NCI-H1930 (cell line): Measurements from ENCODE around the gene GRIN2A.
A peak's percentile ranks its signal among the peaks of the same experiment; 100 is the strongest.

Source experiments
- DNase-seq, 2 experiments: peaks; one replicate each; lab custom pipeline; 2025; lab: John Stamatoyannopoulos, UW

GRIN2A gene

DNA sequence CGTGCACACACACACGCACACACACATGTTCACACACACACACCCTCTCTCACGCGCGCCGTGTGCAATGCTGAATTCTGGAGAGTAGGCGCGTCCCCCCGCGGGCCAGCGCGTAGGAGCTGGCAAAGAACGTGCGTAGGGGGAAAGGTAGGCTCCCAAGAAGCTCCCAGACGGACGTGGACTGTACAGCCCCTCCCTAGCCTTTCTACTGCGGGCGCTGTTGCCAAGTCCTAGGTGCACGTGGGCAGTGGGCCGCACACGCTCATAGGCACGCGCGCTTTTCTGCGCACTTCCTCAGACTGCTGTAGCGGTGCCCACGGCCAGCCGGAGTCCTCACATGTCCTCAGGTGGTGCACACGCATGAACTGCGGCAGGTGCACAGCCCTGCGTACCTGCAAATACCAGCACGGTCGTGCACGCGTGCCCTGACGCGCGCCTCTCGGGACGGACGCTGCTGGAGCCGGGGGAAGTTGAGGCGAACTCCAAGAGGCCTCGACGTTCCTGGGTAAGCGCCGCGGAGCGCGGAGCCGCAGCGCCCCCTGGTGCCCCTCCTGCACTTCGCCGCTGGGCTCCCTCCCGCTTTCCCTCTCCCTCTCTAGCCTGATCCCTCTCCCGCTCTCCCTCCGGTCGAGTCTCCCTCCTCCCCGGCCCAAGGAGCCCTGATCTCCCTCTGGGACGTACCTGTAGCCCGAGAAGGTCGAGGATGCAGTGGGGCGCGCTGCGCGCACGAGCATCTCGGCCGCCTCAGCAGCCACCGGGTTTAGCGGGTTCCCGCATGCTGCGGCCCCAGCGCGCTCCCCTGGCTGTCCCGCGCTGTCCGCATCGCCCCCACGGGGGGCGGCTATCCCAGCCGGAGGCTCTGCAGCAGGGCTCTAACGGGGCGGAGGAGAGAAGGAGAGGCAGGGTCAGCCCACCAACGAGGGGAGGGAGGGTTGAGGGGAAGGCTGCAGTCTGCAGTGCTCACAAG, 749 bp downstream of the GRIN2A start:
- peak in 1 of 2 experiments; percentile 49 for DNase-seq

DNA sequence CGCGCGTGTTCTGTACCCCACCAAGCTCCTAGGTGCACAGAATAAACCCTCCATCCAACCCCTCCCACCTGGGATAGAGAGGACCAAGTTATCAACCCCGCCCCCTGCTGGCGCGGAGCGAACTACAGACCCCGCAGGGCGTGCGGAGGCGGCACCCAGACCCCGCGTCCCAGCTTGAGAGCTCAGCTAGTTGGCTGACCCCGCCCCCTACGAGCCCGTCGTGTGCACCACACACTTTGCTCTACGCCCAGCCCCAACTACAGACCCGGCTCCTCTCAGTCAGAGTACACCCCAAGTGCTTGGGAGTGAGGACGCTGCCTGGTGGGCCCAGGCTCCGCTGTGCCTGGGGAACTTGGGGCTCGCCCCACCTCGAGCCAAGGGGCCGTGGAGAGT, 1.5 kb downstream of the GRIN2A start:
- DNase-seq: peak in 1 of 2 experiments; percentile 47

DNA sequence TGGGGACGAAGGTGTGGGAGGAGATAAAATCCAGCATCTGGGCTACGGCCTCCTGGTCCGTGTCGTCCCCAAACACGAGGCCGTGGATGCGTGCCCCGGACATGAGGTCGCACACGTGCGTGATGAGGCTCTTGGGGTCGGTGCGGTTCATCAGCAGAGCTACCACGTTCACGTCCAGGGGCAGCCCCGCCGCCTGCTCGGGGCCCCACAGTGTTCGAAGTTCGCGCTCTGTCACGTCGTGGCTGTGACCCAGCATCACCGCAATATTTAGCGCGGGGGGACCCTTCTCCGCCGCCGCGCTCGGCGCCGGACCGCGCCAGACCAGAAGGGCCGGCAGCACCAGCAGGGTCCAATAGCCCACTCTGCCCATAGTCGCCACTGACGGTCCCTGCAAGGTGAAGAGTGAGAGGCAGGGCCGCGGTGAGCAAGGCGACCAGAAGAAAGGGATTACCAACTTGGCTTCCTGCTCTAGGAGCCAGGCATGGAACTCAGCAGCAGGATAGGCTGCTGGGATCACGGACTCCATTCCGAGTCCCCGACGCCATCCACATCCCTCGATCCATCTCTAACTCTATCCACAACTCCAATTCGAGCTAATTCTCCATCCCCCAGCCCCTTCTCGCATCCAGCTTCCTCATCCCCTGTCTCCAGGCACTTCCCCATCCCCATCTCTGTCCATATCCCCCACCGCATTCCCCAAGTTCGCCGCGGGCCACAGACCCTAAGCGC, 2.0 kb downstream of the GRIN2A start:
- DNase-seq: no peak

DNA sequence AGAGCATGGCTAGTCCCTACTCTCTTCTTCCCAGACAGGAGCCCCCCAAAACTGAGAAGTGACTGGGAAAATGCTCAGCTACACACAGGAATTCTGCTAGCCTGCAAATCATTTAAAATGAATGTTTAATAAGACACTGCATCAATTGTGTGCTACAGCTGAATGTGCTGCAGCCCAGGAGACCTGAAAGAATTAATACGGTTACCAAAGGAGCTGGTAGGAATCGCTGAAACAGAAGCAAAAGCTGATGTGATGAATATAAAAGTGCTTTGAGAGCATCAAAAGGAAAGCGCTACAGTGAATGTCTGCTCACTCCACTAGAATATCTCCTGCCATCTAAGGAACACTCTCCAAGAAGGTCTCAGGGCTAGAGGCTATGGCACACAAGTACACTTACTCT, 3.7 kb downstream of the GRIN2A start:
- DNase-seq: no peak

DNA sequence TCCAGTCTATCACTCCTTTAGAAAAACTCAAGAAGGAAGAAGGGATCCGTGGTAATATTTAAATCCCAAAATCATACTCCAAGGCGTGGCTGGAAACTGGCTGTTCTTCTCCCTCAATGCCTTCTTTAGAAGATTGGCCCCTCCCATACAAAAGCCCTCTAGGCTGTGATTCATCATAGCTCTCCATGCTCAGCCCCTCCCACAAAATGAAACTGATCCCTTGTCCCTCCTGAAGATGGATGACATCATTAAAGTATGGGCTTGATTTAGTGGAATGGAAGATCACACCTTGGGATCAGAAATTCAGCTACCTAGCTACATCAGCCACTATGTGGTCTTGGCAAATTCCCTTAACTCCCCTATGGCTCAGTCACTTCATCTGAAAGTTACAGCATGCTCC, 4.1 kb downstream of the GRIN2A start:
- no peak for DNase-seq

DNA sequence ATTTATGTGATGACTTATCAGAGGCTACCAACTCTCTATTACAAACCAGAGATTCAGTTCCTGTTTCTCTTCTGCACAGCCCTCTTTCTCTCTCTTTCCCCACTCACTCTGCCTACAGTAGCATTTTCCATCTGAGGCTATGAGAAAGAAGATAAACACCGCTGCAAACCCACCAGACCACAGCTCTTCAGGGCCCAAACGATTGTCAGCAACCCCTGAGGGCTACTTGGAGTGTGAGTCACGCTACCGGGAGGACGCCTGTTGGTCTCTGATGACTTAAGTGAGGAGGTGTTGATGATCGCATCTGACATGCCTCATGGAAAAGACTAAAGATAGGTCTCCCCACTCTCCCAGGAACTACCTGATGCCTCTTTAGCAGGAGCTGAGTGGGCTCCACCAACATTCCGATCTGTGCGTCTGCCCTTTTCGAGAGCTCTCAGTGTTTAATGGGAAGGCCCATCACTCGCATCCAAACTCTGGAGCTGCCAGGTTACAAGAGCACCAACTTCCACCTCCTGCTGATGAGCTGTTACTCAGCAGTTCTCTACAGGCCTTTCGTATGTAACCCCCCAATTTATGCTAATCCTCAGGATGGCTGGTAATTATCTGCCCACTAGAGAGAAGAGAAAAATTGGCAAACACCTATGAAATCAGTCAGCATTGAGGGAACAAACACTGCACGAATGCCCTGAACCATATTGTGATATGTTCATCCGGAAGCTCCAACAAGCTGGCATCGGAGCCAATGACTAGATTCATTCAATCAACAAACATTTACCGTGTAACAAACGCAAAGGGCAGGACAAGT, 9.2 kb downstream of the GRIN2A start:
- no peak for DNase-seq

DNA sequence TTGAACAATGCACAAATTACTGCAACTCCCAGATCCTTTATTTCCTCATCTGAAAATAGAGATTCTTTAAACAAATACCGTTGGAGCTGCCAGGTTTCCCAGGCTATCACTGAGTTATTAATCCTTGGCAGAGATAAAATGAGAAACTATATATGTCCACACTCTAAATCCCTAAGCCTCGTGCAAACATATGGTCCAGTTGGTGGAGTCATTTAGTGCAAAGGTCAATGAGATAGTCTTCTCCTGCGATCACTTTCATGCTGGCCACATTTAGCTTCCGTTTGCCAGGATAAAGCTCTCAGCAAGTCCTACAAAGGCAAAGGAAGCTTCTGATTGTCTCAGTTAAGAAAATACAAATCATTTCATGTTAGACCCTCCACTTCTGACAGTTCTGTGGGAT, 11.0 kb downstream of the GRIN2A start:
- DNase-seq: no peak

DNA sequence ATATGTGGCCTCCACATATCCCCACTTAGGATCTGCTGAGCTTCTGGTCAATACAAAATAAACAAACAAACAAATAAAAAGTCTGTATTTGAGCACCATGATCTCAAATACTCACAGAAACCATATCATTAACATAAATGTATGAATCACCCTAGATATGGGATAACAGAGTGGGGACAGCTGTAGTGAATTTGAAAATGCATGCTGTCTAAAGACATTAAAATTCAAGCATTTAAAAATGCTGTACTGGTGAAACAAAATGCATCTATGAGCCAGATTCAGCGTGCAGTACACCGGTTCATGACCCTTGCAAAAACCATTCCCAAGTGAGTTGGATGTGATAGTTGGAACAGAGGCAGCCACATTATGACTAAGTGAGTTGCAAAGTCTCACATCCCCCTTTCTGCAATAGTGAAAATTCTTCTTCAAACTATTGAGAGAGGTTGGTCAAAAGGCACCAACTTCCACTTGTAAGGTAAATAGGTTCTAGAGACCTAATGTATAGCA, 12.3 kb downstream of the GRIN2A start:
- DNase-seq: no peak

DNA sequence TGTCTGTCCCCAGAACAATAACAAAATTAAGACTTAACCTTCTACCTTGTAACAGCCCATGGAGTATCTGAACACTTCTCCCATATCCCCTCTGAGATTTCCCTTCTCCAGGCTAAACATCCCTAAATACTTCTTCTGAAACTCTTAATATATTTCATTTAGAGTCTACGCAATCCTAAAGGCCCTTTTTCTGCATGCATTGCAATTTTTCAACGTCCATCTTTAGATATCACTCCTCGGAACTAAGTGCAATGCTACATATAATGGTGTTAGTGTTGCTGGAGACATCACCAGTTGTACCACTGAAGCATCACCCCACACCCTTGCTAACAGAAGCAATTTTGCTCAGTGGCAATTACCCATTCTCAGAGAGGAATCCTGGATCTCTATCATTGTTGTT, 13.2 kb downstream of the GRIN2A start:
- no peak for DNase-seq

DNA sequence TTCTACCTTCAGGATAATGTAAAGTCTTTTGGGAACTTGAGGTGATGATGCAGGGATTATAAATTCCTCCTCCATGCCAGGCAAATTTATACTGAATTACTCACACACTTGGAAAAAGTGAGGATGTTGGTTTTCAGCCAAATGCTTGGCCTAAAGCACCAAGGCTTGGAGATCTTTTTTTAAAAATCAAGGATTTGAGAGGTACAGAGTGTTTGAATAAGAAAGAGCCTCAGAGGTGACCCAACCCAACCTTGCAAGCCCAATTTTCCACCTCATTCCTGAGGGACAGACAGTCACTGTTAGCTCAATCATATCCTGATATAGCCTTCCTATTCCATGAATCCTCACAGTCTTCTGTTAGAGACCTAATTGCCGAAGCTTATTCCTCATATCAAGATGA, 14.0 kb downstream of the GRIN2A start:
- no peak for DNase-seq

DNA sequence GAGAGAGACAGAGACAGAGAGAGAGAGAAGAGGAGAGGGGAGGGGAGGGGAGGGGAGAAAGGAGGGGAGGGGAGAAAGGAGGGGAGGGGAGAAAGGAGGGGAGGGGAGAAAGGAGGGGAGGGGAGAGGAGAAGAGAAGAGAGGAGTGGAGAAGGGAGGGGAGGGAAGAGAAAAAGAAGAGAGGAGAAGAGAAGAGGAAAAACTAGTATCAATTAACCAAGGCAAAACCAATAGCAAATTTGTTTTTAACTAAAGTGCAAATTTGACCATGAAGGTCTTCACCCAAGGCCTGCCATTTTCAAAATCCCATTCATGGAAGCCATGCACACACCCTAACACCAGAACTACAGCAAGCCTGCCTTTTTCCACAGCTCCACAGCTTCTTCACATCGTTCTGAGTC, 16.6 kb downstream of the GRIN2A start:
- no peak for DNase-seq

DNA sequence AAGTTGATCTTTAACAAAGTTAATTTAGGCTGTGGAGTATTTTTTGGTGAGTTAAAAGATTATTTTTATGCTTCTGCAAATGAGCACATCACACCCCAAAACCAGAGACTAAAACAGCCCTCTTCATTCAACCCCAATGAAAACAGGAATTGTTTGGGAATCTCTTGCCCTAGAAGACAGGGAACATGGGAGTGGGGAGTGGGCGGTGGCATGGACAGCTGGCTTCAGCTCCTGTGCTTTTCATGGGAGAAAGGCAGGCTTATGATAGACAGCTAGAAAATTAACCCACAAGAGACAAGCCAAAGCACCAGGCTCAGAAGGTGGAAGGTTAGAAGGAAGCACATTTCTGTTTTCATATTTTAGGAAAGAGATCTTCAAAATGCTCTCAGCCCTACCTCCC, 19.2 kb downstream of the GRIN2A start:
- DNase-seq: no peak

DNA sequence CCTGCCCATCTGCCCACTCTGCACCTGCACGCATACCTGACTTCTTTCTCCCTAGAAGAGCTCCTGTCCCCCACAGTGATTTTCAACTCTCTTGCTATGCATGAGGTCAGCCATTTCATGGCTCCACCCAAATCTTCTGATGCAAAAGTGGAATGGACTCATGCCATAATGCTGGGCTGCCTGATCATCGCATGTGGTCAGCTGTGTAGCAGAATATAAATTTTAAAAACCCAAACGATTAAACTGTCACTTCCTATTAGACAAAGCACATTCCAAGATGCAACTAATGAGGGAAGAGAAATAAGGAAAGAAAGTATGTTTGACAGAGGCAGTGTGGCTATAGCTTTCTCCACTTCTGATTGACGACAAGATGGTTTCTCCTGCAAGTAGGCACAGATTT, 26.1 kb downstream of the GRIN2A start:
- no peak for DNase-seq

DNA sequence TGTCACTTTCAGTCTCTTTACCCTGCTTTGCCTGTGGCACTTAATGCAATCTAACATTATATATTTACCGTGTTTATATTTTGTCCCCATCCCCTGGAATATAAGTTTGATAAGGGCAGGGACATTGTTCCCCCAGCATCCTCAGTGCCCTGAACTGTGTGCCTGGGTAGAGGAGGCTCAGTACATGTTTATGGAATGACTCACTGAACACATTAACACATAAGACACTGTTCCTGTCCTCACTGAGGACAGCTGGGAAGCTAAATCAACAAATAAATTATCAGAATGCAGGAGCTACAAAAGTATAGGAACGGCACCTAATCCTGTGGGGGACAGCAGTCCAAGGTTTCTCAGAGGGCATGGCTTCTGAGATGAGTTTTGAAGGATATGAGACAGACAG, 27.8 kb downstream of the GRIN2A start:
- DNase-seq: no peak

DNA sequence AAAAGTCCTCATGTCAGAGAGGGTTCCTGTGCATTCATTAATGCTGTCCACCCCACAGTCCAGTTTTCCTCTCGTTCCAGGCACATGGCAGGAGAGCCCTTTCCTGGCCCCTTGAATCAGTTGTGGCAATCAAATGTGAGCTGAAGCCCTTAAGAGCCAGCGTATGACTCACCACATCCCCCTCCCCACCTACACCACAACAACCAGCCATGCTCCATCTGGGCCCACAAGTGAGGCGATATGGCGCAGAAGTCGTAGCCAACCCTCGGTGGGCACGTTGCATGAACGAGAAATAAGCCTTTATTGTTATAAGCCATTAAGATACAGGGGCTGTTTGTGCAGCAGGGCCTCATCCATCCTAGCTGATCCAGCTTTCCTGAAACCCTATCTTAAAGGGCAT, 28.2 kb downstream of the GRIN2A start:
- no peak for DNase-seq

DNA sequence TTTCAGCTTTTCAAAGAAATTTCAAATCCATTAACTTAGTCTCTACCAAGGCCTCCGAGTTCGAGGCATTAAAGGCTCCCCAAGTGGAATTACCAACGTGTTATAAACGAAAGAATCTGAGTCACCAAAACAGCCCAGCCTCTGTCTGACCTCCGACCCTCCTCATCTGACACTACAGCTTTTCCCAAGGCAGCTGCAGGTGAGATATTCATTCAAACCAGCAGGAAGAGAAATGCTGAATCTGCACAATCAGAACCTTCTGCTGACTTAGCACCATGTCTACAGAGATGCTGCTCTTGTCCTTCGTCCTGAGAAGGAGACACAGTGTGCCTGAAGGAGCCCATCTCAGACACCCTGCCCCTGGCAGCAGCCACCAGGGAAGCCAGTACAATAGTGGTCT, 30.5 kb downstream of the GRIN2A start:
- no peak for DNase-seq

DNA sequence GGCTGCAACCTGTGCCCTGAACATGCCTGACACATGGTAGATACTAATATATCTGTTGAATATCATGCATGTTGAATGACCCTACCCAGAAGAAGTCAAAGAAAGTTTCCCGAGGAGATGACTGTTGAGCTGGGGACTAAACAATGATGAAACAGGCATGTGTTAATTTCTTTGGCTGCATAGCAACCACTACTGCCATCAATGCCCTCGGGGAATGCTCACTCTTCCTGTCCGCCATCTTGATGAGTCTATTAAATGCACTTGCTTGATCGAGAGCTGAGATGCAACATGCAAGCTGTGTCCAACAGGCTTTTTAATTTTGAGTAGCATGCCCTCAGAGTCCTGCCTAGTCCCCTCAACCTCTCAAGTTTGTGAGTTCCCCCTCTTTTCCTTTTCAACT, 31.3 kb downstream of the GRIN2A start:
- DNase-seq: no peak

DNA sequence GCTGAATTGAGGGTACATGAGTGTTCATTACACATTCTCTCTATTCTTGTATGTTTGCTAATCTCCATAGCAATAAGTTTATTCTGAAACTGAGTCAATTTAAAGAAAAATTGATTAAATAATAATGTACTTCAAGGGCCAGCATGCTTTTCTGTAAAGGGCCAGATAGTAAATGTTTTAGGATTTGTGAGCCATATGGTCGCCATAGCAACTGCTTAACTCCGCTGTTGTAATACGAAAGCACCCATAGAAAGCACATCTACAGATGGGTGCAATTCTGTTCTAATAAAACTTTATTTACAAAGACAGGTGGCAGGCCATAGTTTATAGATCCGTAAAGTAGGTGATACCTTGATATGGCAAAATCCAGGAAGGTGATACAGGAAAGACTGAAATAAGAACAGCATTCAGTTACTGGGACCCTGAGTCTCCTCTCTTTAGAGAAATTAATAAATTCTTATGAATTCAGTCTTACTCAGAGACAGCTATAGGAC, 36.6 kb downstream of the GRIN2A start:
- DNase-seq: no peak

DNA sequence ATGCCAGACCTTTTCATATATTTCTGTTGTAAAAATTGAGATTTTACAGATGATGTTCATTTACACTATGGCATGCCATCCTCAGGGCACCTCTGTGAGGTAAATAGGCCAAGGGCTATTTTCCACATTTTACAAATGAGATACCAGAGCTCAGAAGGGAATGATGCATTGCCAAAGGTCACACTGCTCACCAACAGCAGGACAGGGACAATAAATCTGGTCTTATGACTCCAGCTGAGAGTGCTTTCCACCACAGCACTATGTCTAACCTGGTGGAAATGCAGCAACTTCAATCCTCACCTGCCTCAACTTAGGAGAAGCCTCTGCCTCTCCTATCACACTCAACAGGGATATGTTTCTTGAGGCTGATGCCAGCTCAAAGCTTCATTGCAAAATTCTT, 40.6 kb downstream of the GRIN2A start:
- no peak for DNase-seq

DNA sequence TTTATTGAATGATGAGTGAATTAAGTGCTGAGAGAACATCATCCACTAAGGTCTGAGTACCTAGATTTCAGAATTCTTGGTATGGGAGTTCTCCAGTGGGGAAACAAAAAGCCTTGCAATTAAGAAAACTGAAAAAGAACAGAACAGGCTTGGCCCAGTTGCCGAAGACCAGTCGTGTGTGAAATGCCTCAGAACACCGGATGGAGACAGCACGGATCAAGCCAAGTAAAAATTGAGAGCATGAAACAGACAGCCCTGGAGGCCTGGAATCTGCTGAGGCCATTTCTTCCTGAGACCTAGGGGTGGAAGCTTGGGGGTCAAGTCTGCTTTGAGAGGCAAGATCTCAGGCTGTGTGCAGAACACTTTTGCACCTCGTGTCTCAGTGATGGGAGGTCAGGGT, 43.3 kb downstream of the GRIN2A start:
- DNase-seq: no peak

DNA sequence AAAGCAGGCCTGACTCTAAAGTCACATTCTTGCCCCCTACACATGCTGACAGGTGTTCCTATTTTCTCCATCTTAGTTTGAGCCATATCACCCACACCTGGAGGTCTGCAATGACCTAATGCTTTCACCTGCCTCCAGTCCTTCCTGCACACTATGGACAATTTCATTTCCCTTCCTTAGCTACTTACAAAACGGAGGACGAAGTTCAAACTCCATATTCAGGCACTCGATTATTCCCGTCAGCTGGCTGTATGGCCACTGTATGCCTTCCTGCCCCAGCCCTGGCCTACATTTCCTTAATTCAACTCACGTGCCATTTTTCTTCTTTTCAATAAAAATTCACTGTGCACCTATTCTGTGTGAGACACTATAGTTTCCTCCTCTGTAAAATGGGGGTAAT, 44.9 kb downstream of the GRIN2A start:
- DNase-seq: no peak

DNA sequence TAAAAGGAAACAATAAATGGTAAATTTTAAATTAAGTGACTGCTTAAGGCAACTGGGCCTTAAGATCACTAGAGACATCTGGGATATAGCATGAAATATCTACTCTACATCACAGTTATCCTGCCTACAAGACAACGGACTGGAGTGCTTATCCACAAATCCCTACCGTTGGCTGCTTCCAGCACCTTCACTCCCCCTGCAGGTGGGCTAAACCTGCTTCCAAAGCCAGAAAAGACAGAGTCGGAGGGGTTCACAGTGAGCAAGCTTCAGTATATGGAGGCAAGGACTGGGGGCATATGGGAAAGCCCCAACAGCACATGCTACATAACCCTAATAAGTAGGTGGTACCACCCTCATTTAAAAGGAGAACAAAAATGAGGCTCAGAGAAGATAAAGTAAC, 45.3 kb downstream of the GRIN2A start:
- DNase-seq: no peak
